Activated T-cell treated with anti-CD3 and anti-CD28 coated beads for 4 hours (primary cell): ENCODE results near the gene DDR2.
"Not testable (repeated sequence)": the region's sequence is repeated elsewhere in the genome, so short reads cannot be mapped to it uniquely, and the experiment has no call there.

Experiments used
- DNase-seq: peaks from one replicate; pipeline ENCODE4 v3.0.0-alpha.2; 2020

Gene DDR2

GRCh38 chr1:162788783-162789182 is 156.5 kb downstream of the DDR2 start:
- not testable (repeated sequence) for DNase-seq

DNA sequence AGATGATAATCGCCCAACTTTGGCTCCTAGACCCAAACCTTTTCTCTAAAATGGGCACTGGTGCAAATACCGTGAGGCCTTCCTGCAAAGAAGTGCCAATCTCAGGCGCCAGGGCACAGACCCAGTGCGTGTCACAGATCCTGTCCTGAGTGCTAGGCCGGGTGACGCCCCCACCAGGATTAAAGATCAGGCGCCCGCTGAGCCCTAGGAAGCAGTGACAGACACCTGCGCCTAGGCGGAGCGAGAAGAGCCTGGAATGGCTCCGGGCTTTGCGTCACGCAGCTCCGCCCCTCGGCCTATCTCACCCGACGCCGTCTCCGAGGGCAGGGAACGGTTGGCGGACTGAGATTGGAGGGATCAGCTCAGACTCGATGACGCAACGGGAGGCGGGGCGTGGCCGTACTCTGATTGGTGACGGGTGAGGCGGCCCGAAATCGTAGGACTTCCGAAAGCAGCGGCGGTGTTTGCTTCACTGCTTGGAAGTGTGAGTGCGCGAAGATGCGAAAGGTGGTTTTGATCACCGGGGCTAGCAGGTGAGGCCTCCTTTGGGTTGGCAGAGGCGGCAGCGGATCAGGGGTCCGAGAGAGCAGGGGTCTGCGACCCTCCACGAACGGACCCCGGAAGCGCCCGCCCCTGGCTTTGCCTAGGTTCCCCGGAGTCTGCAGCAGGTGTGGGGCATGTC is 158.2 kb downstream of the DDR2 start, which contains the start of gene HSD17B7:
Gene HSD17B7 (plus strand): TSS at position 400 of the 682 bp plus-strand sequence. CDS start 99 bp downstream, at position 499.
- DNase-seq = peak; percentile 46

DNA sequence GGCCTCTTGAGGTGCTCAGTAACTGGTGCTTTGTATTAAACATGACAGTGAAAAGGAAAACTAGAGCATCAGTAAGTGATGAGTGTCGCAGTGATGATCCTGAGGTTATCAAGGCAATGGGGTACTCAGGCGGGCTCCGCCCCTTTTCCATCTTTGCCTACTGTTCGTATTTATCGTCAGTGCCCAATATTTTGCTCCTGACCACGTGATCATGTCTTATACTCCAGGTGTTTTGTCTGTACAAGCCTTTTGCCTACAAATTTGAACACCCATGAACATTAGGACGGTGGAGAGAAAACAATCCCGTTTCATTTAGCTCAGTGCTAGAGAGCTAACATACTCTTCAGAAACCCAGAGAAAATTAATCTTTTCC is 158.7 kb downstream of the DDR2 start:
- not testable (repeated sequence) for DNase-seq

- not testable (repeated sequence) for DNase-seq
Observed at GRCh38 chr1:162794284-162794683, 162.0 kb downstream of the DDR2 start.

DNA sequence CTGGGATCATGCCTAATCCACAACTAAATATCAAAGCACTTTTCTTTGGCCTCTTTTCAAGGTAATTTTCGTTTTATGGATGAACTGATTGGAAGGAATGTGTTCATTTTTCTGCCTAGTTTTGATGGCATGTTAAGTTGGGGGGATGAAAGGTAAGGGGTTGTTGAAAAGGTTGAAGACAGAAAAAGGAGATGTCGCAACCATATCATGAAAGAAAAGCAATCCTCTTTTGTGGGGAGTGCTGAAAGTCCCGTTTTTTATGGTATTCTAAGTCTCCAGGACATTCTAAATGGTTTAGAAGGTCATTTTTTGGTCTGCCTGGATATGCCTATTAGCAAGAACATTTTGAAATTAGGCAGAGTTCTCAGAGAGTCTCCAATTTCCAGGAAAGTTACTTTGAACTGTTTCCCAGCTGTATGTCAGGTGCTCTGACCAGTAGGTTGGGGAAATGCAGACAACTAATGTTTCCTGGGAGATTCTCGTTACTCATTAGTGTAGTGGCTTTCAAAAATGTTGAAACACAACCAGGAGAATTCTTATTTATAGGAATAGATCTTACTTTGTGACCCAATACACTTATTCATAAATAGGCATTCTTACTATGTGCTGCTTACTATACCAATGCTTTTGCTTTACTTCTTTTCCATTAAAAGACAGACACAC is 164.5 kb downstream of the DDR2 start:
- not testable (repeated sequence) for DNase-seq

DNA sequence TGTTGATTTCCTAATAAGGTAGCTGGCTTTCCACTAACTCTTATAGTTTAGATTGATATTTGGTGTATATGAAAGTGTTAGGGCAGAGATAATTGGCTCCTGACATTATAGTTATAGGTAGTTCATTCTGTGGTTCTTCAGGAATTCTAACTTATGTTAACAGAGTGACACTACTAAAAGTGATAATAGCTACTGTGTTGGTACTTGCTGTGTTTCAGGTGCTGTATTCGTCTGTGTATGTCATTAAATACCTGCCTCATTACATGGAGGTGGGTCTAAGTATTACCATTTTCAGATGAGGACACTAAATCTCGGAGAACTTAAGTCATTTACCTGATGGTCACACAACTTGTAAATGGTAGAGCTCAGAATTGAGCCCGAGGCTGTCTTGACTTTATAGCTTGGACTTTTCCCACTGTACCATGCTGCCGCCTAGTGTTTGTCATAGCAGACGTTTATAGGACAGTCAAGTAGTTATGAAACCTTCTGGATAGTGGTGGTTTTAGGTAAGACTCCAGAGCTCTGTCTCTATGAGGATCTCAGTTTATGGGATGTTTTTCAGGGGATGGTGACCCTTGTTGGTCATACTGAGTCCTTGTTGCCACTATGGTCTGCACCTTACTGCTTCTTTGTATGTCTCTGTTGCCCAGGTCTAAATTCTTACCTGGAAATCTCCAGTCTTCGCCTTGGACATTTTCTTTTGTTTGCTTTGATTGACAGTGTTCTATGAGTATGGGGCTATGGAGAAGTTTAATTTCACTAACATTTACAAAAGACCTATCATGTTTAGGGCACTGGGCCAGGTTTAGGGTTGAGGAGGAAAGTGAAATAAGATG is 167.9 kb downstream of the DDR2 start:
- not testable (repeated sequence) for DNase-seq

- not testable (repeated sequence) for DNase-seq
Observed at GRCh38 chr1:162807503-162807902, 175.2 kb downstream of the DDR2 start.

- not testable (repeated sequence) for DNase-seq
Observed at GRCh38 chr1:162812357-162812756, 180.1 kb downstream of the DDR2 start.

DNA sequence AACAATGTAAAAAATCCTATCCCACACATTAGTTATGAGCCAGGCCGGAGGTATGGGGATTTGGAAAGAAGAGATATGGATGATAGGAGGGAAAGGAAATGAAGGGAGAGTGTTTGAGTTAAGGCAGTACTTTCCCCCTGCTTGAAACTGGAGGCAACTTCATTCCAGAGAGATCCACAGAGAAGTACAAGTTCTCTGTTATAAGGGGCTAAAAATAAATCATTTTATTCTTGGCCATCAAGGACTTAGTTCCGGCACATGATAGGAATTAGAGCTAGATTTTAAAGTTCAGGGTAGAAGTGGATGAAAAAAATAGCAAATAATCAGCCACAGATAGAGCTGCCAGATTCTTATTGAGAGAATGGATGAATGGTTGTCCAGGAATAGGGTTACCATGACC is 185.9 kb downstream of the DDR2 start:
- not testable (repeated sequence) for DNase-seq

DNA sequence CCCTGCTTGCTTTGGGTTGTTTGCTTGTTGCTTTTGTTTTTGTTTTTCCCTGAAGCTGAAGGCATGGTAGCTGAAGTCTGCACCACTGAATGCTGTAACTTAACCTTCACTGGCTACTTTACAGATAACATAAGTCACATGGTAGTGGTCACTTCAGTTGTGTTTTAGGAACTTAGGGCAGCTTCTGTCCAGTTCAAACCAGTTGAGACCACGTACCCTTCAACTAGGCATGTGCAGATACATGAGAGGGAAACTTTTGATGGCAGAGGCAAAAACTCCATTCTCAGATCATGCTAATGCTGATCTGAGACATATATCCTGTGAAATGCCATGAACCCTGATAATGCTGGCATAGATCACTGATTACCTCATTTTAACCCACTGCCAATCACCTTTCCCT is 186.4 kb downstream of the DDR2 start:
- not testable (repeated sequence) for DNase-seq

- DNase-seq = no peak
Observed at GRCh38 chr1:162822391-162823200, 190.3 kb downstream of the DDR2 start.

DNA sequence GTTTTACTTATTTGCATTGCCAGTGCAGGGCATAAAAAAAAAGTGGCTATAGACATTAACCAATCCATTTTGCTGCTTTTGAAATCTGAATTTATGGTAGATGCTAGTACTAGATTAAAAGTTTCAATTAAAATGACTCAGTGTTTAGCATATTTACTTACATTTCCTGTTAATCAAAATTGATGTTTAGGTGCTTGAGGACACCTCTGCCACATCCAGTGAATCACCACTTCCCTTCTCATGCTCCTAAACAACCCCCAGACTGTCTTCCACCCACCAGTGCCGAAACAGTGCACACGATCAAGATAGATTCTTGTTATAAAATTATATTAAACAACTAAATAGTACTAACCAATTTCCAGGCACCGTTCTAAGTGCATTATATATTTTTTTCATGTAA is 191.0 kb downstream of the DDR2 start:
- DNase-seq = no peak

DNA sequence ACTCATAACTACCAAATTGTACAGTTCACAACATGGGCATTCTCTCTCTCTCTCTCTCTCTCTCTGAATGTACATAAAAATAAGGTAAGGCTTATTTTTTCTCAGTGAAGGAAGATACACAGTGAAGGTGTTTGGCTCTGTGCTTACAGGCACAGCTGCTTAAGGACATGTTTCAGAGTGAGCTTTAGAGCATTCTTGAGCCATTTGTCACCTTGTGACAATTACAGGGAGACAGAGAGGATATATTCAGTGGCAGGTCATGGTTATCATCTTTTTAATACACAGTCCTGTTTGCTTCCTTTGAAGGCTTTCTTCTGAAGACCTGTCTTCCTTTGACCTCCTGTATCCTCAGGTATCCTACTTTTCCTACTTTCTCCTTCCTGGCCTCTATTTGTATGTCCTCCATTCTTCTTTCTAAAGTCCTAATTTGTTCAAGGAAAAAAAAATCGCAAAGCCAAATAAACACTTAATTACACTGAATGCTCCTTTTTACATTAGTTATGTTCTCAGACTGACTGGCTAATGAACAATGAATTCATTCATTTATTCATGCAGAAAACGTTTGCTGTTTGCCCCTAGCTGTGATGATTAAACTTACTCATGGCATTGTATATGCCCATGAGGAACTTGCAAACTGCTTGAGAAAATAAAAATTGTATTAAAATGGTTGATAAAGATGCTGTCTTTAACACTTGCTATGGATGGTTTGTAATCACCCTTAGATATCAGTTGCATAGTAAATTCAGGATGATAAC is 191.7 kb downstream of the DDR2 start:
- no peak for DNase-seq

GRCh38 chr1:162829268-162829667 is 197.0 kb downstream of the DDR2 start:
- no peak for DNase-seq

DNA sequence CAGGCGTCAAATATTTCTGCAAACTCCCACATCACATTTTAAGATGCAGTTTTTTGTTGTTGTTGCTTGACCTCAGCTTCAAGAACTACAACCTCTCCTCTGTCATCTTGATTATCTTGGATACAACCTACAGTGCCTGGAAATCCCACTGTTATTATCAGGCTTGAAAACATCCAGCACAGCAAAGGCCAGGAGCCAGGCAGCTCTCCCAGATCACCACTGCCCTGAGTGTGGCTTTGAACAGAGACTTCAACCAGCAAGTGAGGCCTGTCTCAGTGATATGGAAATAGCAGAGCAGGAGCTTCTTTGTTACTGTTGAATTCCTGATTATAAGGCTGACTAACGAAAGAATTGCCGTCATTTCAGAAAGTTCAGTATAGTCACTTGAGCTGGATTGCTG is 200.2 kb downstream of the DDR2 start:
- no peak for DNase-seq

DNA sequence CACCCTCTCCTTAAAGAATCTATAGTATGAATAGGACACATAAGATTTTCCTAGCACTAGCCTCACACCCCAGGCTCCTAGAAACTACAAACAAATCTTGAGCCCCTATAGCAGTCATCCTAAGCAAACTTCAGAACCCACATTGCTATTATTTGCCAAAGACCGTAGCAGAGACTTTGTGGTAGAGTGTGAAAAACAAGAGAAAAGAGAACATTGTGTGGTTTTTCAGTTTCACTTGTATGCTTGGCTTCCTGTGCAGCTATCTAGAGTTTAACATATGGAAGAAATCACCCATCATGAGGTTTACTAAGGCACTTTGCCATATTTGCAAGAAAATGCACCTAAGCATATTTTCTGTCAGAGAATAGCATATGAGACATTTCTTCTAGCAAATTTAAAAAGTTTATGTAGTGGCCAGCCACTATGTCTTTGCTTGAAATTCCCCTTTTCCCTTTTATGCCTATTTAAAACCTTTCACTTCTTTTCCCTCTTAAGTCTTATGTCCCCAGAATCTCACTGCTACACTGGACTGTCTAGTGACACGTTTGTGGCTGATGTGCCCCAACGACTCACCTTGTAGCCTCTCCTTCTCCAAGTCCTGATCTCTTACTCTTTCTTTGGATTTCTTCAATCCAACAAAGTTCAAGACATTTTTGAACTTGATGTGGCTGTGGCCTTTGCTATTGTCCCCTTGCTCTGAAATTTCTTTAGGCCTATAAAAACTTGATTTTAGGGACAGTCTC is 203.1 kb downstream of the DDR2 start:
- no peak for DNase-seq
